Kasumi-1 (cell line): ENCODE measurements around the gene FAM9C.
"Not testable (repeated sequence)": the region's sequence is repeated elsewhere in the genome, so short reads cannot be mapped to it uniquely, and the experiment has no call there.

Source experiments
- DNase-seq, 2 experiments: peaks; one replicate each; lab custom pipeline; 2025; lab: John Stamatoyannopoulos, UW

Gene FAM9C

GRCh38 chrX:13043138-13043537 is 1.3 kb downstream of the FAM9C start:
- DNase-seq, result no peak

- no peak for DNase-seq
These were observed 7.5 kb downstream of the FAM9C start for GRCh38 chrX:13036896-13037295.

- no peak for DNase-seq
These were observed 11.2 kb downstream of the FAM9C start for GRCh38 chrX:13033193-13033592.

GRCh38 chrX:13029887-13030771 is 14.3 kb downstream of the FAM9C start:
- no peak for DNase-seq

GRCh38 chrX:13029637-13029886 is 14.9 kb downstream of the FAM9C start:
- DNase-seq, result no peak

- peak; percentile 18 to 32 for DNase-seq
These were observed 15.4 kb downstream of the FAM9C start for GRCh38 chrX:13028871-13029636.

DNA sequence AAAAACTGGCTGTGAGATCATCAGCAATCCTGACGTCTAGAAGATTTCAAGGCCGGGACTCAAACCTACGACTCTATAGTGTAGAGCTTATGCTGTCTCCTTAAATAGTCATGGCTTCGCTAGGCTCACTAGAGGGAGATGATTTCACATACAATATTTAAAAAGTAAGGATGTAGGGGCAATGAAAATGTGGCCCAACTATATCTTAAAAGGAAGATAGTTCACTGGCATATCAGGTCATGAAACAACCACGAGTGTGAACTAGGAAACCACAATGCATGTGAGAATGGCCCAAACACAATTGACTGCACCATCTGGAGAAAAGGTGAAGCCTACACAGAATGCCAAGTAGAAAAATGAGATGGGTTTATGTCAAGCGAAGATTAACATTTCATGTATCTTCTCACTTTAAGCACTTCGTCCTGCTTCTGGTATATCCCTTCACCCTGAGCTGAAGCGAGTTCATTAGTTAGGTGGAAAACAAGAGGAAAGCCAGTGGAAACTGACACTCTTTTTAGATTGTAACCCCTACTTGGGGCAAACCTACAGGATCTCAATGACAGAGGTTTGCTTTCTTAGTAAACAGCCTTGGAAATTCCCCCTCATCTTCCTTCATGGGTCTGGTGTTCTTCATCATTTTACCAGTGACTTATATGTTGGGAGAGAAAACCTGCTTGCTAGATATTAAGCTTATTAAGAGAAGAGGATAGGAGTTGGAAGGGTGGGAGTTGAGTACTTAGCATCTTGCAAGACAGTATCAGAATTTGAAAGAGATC is 17.4 kb downstream of the FAM9C start:
- DNase-seq, result no peak

DNA sequence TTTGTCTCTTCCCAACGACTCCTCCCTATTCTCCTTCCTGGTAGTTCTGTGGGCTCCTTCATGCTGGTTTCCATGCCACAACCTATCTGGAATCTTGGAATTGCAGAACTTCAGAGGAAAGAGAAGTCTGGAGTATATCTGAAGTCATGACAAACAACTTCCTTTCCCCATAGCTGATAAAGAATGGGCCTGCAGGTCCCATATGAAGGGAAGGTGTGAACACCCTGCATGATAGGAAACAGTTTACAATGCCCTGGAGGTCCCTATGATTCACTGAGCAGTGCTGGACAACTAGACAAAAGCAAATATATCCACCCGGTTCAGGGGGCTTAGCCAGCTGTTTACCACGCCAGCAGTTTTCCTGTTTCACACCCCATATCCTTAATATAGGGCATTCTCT is 19.4 kb downstream of the FAM9C start:
- no peak for DNase-seq

DNA sequence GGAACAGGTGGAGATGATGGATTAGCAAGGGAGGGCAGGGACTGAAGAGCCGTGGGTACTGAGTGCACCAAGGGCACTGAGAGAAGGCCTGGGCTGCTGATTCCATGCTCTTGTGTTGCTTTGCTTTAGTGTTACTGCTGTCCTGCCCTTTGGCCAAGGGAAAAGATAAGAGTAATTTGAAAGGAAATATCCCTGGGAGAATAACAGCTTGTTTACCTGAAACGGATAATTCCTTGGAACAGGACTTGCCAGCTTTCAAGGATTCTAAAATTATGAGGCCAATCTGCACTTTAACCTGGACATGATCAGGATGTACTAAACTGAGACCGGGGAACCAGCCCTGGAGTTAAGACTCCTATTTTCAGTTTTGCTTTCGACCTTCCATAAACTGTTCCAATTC is 20.4 kb downstream of the FAM9C start:
- no peak for DNase-seq

GRCh38 chrX:13023567-13023966 is 20.9 kb downstream of the FAM9C start:
- DNase-seq, result no peak

- no peak for DNase-seq
These were observed 21.5 kb downstream of the FAM9C start for GRCh38 chrX:13022926-13023325.

DNA sequence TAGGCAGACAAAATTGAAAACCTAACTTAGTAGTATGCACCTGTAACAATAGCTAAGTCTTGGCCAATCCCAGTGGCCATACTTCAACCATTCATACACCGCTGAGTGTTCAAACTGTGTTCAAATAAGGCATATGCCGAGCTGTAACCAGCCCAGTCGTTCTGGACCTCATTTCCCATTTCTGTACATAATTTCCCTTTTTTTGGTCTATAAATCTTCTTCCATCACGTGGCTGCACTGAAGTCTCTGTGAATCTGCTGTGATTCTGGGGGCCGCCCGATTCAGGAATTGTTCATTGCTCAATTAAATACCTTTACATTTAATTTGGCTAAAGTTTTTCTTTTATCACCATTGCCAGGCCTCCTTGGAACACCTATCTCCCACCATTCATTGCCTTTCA is 27.7 kb downstream of the FAM9C start:
- not testable (repeated sequence) for DNase-seq

DNA sequence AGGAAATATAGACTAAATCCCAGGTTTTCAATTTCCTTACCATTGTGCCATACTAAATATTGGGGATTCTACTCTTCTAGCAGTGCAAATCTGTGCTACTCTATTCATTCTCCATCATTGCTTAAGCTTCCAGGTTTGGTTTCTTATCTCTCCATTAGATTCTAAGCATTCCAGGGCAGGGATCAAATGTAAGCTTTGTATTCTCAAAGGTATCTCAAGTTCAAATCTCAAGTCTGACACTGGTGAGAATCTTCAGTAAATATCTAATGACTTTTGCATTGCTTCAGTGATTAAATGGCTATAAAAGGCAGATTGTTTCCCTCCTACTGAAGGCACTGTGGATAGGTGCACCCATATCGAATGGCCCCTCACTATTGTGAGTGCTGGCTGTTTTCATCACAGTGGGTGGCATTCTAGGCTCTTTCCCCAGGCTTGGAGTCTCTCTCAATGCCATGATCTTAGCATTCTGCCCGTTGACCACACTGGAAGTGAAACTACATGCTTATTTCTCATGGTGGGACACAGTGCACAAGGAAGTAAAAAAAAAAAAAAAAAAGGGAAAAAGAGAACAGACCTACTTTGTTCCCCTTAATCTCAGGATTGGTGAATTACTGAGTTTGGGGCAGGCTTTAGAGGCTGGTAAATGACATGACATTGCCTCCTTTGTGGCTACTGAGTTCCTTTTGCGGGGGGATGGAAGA is 28.7 kb downstream of the FAM9C start:
- DNase-seq, result no peak

GRCh38 chrX:13014111-13015096 is 30.0 kb downstream of the FAM9C start:
- DNase-seq, result peak in 1 of 2 experiments; percentile 54

GRCh38 chrX:13013363-13014110 is 30.9 kb downstream of the FAM9C start:
- peak; percentile 67 to 73 for DNase-seq

DNA sequence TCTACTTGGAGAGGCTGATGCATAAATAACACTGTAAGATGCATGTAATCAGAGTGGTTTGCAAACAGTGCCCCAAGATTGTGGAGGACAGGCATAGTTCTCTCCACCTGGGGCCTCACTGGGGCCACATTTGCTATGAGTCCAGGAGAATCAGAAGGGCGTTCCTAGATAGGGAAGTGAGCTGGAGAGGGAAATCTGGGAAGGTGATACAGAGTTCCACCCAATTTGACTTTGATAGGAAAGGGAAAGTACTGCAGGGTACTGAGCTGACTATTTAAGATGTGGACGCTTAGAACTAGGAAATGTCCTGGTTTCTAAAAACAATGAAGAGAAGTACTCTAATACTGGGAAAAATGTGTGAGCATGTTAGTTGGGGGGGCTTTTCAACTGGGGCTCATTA is 33.9 kb downstream of the FAM9C start:
- no peak for DNase-seq

- no peak for DNase-seq
These were observed 34.6 kb downstream of the FAM9C start for GRCh38 chrX:13009844-13010243.

- DNase-seq, result no peak
These were observed 35.1 kb downstream of the FAM9C start for GRCh38 chrX:13009273-13009672.

GRCh38 chrX:13008851-13009250 is 35.6 kb downstream of the FAM9C start:
- no peak for DNase-seq

GRCh38 chrX:13008189-13008533 is 36.3 kb downstream of the FAM9C start:
- peak; percentile 13 to 32 for DNase-seq
